Retinal pigment epithelial cell (primary cell): ENCODE data around the gene FAM216B.
A peak's percentile ranks its signal among the peaks of the same experiment; 100 is the strongest.
"Not testable (repeated sequence)": the region's sequence is repeated elsewhere in the genome, so short reads cannot be mapped to it uniquely, and the experiment has no call there.

ENCODE experiments used
- DNase-seq: peaks from one replicate; pipeline ENCODE4 v3.0.0-alpha.2; 2010; ENCODE audit warnings: low read depth
- H3K4me3 ChIP-seq: 2 replicates; pipeline ENCODE4 v1.5.1; 2011; ENCODE audit warnings: mild to moderate bottlenecking, low read length, control low read depth, moderate library complexity
- CTCF ChIP-seq: conservative IDR thresholded peaks from 2 replicates; pipeline ENCODE4 v1.5.1; 2011; ENCODE audit warnings: low read depth, low read length, control low read depth, inconsistent platforms

The FAM216B gene

GRCh38 chr13:42757678-42758420 is 23.5 kb upstream of the FAM216B start:
- DNase-seq, result no peak
- no peak overlapping the region for H3K4me3 ChIP-seq
- no peak for TF ChIP-seq CTCF

DNA sequence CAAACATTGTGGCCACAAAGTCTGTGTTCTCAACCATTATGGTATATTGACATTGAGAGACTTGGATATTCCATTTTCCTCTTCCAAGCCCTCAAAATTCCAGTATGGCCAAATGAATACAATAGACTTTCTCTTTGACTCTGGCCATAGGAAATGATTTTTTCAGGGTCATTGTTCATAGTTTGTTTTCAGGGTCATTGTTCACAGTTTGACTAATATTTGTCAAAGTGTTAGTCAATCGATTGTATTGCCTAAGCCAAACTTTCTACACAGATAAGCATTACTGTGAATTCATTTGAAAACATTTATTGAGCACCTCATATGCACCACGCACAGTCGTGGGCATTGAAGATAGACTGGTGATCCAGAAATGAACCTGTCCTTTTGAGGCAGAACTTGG is 22.9 kb upstream of the FAM216B start:
- no peak for DNase-seq
- H3K4me3 ChIP-seq, result no peak overlapping the region
- TF ChIP-seq CTCF, result no peak

- no peak for TF ChIP-seq CTCF
- no peak overlapping the region for H3K4me3 ChIP-seq
- DNase-seq, result no peak
These were observed 20.4 kb upstream of the FAM216B start for GRCh38 chr13:42760951-42761350.

DNA sequence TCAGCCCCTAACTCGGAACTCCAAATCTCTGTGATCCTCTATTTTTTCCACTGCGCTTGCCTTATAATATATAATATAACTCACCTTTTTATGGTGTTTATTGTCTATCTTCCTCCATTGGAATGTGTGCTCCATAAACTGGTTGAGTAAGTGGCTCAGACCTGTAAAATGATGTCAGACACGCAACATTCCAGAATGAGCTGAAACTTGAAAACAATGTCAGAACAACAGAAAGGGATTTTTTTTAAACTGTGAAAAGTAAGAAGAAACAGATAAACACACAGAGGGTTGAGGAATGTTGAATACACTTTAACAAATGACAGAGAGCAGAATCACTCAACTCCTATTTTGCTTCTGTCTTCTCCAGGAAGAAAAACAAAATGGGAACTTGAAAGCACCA is 19.1 kb upstream of the FAM216B start:
- TF ChIP-seq CTCF, result no peak
- no peak for DNase-seq
- H3K4me3 ChIP-seq, result no peak overlapping the region

GRCh38 chr13:42762917-42763316 is 18.5 kb upstream of the FAM216B start:
- DNase-seq, result peak; percentile 45
- no peak for TF ChIP-seq CTCF
- H3K4me3 ChIP-seq, result no peak overlapping the region

- no peak overlapping the region for H3K4me3 ChIP-seq
- no peak for TF ChIP-seq CTCF
- no peak for DNase-seq
These were observed 15.4 kb upstream of the FAM216B start for GRCh38 chr13:42766016-42766415.

DNA sequence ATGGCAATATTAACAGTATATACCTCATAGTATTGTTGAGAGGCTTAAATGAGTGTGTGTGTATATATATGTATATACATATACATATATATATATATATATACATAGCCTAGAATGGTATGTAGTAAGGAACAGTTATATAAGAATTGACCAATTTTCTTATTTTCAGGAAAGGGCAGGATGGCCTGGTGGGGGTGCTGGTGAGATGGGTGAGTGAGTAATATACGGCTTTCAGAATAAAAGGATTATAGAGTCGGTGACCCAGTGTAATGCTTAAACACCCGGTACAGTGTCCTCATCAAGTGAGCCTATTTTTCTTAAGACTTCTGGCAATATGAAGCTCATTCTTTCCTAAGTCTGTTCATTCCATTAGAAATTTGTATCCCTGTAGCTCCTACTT is 11.7 kb upstream of the FAM216B start:
- H3K4me3 ChIP-seq, result no peak overlapping the region
- peak; percentile 60 for TF ChIP-seq CTCF
- DNase-seq, result no peak

GRCh38 chr13:42776558-42776957 is 4.8 kb upstream of the FAM216B start:
- not testable (repeated sequence) for H3K4me3 ChIP-seq, DNase-seq
